ENCODE results near the gene ERF.
A peak's percentile ranks its signal among the peaks of the same experiment; 100 is the strongest.

DNA sequence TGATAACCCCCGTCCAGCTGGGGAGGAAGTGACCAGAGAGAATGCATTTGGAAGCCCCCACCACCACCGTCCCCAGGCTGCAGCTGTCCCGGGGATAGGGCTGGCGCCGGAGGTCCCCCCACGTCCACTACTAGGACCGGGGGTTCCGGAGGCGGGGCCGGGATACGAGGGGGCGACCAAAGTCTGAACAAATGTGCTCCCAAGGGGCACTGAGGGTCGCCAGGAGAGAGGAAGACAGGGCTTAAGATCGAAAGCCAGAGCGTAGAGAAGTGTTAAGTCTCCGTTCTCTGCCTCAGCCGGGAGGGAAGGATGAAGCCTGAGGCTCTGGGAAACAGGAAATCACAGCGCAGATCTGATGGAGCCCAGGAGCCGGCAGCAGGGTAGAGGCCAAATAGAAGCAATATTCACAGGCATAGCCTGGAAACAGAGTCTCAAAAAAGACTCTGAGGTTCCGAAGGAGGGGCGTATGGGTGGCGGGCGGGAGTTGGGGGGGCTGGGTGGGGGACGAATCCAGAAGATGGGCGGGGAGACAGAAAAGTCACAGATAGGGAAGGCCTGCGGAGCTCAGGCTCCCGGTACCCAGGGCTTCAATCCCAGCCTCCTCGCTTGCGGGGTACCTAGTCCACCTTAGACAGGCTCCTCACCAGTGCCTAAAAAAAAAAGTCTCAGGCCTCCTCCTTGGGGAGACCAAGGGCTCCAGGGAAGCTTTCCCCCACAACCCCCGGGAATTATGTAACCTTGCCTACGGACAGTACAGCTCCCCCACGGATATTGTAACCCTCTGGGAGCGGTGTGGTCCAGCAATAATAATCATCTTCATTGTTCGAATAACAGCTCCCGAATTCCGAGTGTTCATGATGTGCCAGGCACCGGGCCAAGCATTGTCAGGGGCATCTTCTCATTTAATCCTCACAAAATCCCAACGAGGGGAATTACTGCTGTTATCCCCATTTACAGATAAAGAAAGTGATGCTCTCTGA is 1.1 kb upstream of the ERF start:
- TF ChIP-seq, protein P1, sequence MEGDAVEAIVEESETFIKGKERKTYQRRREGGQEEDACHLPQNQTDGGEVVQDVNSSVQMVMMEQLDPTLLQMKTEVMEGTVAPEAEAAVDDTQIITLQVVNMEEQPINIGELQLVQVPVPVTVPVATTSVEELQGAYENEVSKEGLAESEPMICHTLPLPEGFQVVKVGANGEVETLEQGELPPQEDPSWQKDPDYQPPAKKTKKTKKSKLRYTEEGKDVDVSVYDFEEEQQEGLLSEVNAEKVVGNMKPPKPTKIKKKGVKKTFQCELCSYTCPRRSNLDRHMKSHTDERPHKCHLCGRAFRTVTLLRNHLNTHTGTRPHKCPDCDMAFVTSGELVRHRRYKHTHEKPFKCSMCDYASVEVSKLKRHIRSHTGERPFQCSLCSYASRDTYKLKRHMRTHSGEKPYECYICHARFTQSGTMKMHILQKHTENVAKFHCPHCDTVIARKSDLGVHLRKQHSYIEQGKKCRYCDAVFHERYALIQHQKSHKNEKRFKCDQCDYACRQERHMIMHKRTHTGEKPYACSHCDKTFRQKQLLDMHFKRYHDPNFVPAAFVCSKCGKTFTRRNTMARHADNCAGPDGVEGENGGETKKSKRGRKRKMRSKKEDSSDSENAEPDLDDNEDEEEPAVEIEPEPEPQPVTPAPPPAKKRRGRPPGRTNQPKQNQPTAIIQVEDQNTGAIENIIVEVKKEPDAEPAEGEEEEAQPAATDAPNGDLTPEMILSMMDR (IDR thresholded peaks at IDR 0.05 in 8 of 11, conservative IDR thresholded peaks at IDR 0.05 in 3 of 11): no peak
- TF ChIP-seq POLR2A (IDR thresholded peaks at IDR 0.05): no peak
- TF ChIP-seq POLR2AphosphoS5 (IDR thresholded peaks at IDR 0.05): peak; percentile 22 to 55 (median 52)

Measured in spleen (tissue), 7 donors.